ENCODE results near the gene PTPRN2. TPM values are rescaled to one million over a fixed set of nuclear protein-coding genes. Genes with fewer than 3 reads are reported as not detected.

PTPRN2 gene
- total RNA-seq, 1 experiment from 2014 or later = 1.1 TPM

GRCh38 chr7:158019726-158020705 is 567.6 kb downstream of the PTPRN2 start:
- ChIA-PET CTCF (no interaction called here), POLR2A (no interaction called here)
- H3K27ac ChIP-seq (ENCODE audit: low read length) = no peak overlapping the region
- H3K9me3 ChIP-seq (ENCODE audit: control insufficient read depth, insufficient read depth, low read depth, low read length) = no peaks in the 10 kb centered on the region
- intact Hi-C loops (cut with micrococcal nuclease; ENCODE audit: unreplicated experiment) (no loop called here), in situ Hi-C loops (cut with HindIII; ENCODE audit: low pct_unique_long_range_greater_than_20kb, low sequenced_read_pairs) (no loop called here)
- BruUV-seq (replicated peaks) = no TSS peak
- no peaks in the 10 kb centered on the region for H3K36me3 ChIP-seq (ENCODE audit: control insufficient read depth, insufficient read depth, low read length)
- no peaks in the 10 kb centered on the region for H3K4me1 ChIP-seq (ENCODE audit: control insufficient read depth, insufficient read depth, low read length)
- DNase-seq (ENCODE audit: low read depth, low spot score) (no peak), ATAC-seq (no peak)
- TF ChIP-seq SIN3A (IDR thresholded peaks at IDR 0.05; ENCODE audit: borderline replicate concordance, insufficient read depth, low read depth, low read length) (no peak), TCF7L2 (IDR thresholded peaks at IDR 0.05; ENCODE audit: low read depth, low read length) (no peak), POLR2AphosphoS5 (IDR thresholded peaks at IDR 0.05; ENCODE audit: low read depth, low read length) (no peak), CTCF (IDR thresholded peaks at IDR 0.05) (no peak)
- TF ChIP-seq, protein P1, sequence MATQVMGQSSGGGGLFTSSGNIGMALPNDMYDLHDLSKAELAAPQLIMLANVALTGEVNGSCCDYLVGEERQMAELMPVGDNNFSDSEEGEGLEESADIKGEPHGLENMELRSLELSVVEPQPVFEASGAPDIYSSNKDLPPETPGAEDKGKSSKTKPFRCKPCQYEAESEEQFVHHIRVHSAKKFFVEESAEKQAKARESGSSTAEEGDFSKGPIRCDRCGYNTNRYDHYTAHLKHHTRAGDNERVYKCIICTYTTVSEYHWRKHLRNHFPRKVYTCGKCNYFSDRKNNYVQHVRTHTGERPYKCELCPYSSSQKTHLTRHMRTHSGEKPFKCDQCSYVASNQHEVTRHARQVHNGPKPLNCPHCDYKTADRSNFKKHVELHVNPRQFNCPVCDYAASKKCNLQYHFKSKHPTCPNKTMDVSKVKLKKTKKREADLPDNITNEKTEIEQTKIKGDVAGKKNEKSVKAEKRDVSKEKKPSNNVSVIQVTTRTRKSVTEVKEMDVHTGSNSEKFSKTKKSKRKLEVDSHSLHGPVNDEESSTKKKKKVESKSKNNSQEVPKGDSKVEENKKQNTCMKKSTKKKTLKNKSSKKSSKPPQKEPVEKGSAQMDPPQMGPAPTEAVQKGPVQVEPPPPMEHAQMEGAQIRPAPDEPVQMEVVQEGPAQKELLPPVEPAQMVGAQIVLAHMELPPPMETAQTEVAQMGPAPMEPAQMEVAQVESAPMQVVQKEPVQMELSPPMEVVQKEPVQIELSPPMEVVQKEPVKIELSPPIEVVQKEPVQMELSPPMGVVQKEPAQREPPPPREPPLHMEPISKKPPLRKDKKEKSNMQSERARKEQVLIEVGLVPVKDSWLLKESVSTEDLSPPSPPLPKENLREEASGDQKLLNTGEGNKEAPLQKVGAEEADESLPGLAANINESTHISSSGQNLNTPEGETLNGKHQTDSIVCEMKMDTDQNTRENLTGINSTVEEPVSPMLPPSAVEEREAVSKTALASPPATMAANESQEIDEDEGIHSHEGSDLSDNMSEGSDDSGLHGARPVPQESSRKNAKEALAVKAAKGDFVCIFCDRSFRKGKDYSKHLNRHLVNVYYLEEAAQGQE (IDR thresholded peaks at IDR 0.05; ENCODE audit: insufficient read depth in 1 of 2, low read depth in 2 of 2, low read length in 1 of 2) = no peak
- H3K4me3 ChIP-seq (ENCODE audit: low read depth in 2 of 2, low read length in 2 of 2) = no peak overlapping the region
- no peaks in the 10 kb centered on the region; the same call in 1 of the 2 replicates for H3K27me3 ChIP-seq (ENCODE audit: control insufficient read depth, insufficient read depth, low read length)

GRCh38 chr7:158018971-158019645 is 568.5 kb downstream of the PTPRN2 start:
- DNase-seq (ENCODE audit: low read depth, low spot score) = no peak
- Histone ChIP-seq H3K9me3 (ENCODE audit: control insufficient read depth, insufficient read depth, low read depth, low read length) (no peaks in the 10 kb centered on the region), H3K27ac (ENCODE audit: low read length) (no peak overlapping the region), H3K4me3 (ENCODE audit: low read depth in 2 of 2, low read length in 2 of 2) (no peak overlapping the region), H3K36me3 (ENCODE audit: control insufficient read depth, insufficient read depth, low read length) (no peaks in the 10 kb centered on the region), H3K27me3 (ENCODE audit: control insufficient read depth, insufficient read depth, low read length) (no peaks in the 10 kb centered on the region; the same call in 1 of the 2 replicates), H3K4me1 (ENCODE audit: control insufficient read depth, insufficient read depth, low read length) (no peaks in the 10 kb centered on the region)
- intact Hi-C loops (cut with micrococcal nuclease; ENCODE audit: unreplicated experiment) (no loop called here), in situ Hi-C loops (cut with HindIII; ENCODE audit: low pct_unique_long_range_greater_than_20kb, low sequenced_read_pairs) (no loop called here)
- ATAC-seq = no peak
- no TSS peak for BruUV-seq (replicated peaks)
- ChIA-PET CTCF (no interaction called here), POLR2A (no interaction called here)
- TF ChIP-seq POLR2AphosphoS5 (IDR thresholded peaks at IDR 0.05; ENCODE audit: low read depth, low read length) (no peak), TCF7L2 (IDR thresholded peaks at IDR 0.05; ENCODE audit: low read depth, low read length) (no peak), SIN3A (IDR thresholded peaks at IDR 0.05; ENCODE audit: borderline replicate concordance, insufficient read depth, low read depth, low read length) (no peak), CTCF (IDR thresholded peaks at IDR 0.05) (no peak)
- TF ChIP-seq, protein P1 (IDR thresholded peaks at IDR 0.05; ENCODE audit: insufficient read depth in 1 of 2, low read depth in 2 of 2, low read length in 1 of 2) = no peak
